ENCODE measurements around the gene PRTG.
A peak's percentile ranks its signal among the peaks of the same experiment; 100 is the strongest.
"Not testable (repeated sequence)": the region's sequence is repeated elsewhere in the genome, so short reads cannot be mapped to it uniquely, and the experiment has no call there.

Gene PRTG

GRCh38 chr15:55619783-55620182, 123.2 kb downstream of the PRTG start:
- no peak for DNase-seq

GRCh38 chr15:55618387-55618786, 124.6 kb downstream of the PRTG start:
- DNase-seq = no peak

GRCh38 chr15:55615445-55615844, 127.5 kb downstream of the PRTG start:
- no peak for DNase-seq

DNA sequence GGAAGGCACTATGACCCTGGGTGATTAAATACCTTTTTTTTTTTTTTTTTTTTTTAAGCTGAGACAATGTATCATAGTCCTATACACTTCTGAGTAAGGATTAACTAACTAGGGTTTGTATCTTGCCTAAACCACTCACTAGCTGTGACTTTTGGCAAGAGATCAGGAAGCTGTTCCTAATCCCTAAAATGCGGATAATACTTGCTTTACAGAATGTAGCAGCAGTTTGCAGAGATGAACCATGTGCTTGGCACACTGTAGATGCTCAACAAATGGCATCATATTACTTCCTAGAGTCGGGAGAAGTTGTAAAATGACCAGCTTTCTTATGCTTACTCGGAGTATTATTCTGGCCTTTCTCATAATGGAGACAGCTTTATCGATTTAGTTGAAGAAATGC, 129.2 kb downstream of the PRTG start:
- DNase-seq = no peak

- no peak for DNase-seq
These were observed 136.7 kb downstream of the PRTG start for GRCh38 chr15:55606214-55606613.

DNA sequence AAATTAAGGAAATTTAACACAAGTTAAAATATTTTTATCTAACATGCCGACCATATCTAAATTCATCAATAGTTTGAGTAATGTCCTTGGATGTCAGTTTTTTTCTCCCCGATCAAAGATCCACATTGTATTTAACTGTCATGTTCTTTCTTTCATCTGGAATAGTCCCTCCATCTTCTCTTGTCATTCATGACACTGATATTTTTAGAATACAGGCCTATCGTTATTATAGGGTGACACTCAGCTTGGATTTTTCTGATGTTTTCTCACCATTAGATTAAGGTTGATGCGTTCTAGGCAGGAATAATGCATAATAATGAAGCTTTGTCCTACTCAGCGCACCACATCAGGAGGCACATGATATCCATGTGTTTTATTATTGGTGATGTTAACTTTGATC, 141.6 kb downstream of the PRTG start:
- DNase-seq = no peak

GRCh38 chr15:55599439-55599838, 143.5 kb downstream of the PRTG start:
- no peak for DNase-seq

DNA sequence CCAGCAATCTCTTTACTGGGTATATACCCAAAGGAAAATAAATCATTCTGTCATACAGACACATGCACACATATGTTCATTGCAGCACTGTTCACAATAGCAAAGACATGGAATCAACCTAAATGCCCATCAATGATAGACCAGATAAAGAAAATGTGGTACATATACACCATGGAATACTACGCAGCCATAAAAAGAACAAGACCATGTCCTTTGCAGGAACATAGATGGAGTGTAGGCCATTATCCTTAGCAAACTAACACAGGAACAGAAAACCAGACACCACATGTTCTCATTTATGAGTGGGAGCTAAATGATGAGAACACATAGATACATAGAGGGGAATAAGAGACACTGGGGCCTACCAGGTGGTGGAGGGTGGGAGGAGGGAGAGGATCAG, 149.9 kb downstream of the PRTG start:
- DNase-seq = not testable (repeated sequence)

- no peak for DNase-seq
These were observed 152.2 kb downstream of the PRTG start for GRCh38 chr15:55590788-55591187.

GRCh38 chr15:55589287-55589686, 153.7 kb downstream of the PRTG start:
- DNase-seq = no peak

DNA sequence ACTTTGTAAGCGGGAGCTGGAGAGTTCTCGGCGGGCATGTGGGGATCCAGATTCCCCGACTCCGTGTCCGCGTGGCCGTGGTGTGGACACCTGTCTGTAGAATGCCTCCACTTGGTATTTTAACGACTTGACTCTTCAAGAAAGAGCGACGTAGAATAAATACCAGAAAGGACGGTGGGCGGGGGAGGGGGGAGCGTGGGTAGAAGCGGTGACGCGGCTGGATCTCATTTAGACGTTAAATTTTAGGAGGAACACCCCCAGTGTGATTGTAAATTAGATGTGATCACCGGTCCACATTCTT, 154.2 kb downstream of the PRTG start:
- peak in 1 of 2 donors; percentile 3 for DNase-seq

- DNase-seq = peak; percentile 30 to 34
These were observed 154.7 kb downstream of the PRTG start, which contains the start of gene PYGO1 for GRCh38 chr15:55588070-55588814. Gene PYGO1, minus strand, starts transcription at chr15:55588345. Its CDS starts 462 bp downstream, at chr15:55587883.

DNA sequence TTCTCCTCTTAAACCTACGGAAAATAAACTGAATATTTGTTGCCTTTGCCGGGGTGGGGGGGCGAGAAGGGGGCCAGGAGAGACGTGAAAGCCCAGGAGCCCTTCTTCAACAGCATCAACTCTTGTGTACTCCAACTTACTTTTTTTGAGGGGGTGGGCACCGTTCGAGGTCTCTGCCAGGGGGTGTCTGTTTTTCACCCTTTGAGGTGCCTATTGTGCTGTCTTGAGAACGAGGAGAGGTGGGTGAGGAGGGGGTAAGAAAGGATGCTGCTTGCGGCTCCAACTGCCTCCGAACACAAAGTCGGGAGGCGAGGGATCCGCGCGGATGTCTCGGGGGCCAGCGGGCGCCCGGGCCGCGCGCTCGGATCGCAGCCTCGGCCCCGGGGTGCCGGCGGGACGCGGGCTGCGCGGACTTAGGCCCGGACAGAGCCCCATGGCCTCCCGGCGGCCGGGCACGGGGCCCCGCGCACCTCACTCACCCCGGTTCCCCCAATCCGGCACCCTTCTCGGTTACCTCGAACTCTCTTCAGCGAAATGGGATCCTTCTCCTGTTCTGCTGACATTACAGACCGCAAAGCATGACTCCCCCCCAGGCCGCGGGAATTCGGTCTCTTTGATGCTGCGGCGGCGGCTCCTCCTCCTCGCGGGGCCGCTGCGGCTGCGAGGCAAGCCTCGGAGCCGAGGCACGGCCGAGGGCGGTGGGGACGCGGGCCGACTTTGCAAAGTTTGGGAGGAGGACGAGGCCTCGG, 155.5 kb downstream of the PRTG start:
- DNase-seq = peak in 1 of 2 donors; percentile 7

DNA sequence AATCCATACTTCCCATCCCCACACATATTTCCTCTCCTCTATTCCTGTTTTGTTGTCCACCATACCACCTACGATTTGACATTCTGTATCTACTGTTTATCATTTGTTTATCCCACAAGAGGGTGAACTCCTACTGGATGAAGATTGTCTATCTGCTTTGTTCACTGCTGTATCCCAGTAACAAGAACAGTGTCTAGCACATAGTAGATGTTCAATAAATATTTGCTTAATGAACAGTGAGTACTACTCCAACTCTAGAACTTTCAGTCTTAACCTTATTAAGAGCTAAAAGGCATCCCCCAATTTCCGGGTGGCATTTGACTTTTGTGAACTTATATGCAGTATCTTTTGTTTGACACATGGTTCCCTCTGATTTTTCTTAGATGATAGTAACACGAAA, 156.1 kb downstream of the PRTG start:
- DNase-seq = no peak

DNA sequence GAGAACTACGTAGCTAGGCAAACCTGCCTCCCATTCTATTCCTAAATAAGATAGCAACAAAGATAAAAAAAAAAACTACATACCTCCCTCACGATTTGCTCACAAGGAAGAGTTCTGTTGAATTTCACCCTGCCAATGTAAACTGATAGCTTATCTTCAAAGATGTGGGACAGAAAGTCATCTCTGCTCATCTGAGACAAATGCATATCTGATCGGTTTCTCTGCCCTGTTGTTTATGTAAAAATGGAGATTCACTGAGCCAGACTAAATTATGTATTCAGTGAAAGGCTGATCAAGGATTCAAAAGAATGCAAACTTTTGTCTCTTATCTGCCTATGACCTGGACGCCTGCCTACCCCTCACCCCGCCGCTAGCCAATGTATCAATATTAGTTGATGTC, 166.0 kb downstream of the PRTG start:
- no peak for DNase-seq

DNA sequence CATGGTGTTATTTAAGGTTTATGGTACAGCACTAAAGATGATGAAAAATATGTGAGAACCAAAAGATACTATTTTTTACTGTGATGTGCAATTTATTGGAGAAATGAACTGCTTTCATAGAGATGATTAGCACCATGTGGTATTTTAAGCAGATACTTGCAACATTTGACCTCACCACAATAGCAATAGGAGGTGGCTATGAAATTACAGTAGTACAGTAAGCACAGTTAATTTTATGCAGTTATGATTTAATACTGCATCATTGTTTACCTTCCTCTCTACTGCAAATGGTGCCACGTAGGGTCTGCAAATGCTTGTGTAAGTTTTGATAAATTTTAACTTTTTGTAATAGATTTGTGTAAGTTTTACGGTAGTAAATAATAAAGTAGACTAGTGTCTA, 168.9 kb downstream of the PRTG start:
- DNase-seq = no peak

- DNase-seq = no peak
These were observed 169.7 kb downstream of the PRTG start for GRCh38 chr15:55573224-55573623.

- DNase-seq = no peak
These were observed 178.4 kb downstream of the PRTG start for GRCh38 chr15:55564347-55565145.

GRCh38 chr15:55562601-55563000, 180.4 kb downstream of the PRTG start:
- DNase-seq = no peak

Measured in inflammatory macrophage treated with lipopolysaccharide for 1 hour (primary cell).